Thyroid gland (tissue), 4 donors: ENCODE results near the gene ZNF778.

Experiments used
- POLR2A ChIP-seq, 2 donors: fragments of 450-650 bp; IDR thresholded peaks; one replicate each; pipeline ENCODE4 v1.6.1; 2017; ENCODE audit warnings: antibody characterized with exemption in 2 of 2, mild to moderate bottlenecking in 2 of 2, moderate library complexity in 1 of 2
- TF ChIP-seq, protein P1 (sequence below), 6 experiments: fragments of 200-600 bp in 3 of 6; fragments of 450-650 bp in 3 of 6; sonication (generic) in 3 of 6; IDR thresholded peaks; one replicate each; pipeline ENCODE4 v1.5.1; 2016 to 2019; ENCODE audit warnings: antibody characterized with exemption in 6 of 6, mild to moderate bottlenecking in 2 of 6, inconsistent platforms in 1 of 6, moderate library complexity in 1 of 6

GRCh38 chr16:89174877-89175276 is 42.6 kb upstream of the ZNF778 start:
- TF ChIP-seq, protein P1, sequence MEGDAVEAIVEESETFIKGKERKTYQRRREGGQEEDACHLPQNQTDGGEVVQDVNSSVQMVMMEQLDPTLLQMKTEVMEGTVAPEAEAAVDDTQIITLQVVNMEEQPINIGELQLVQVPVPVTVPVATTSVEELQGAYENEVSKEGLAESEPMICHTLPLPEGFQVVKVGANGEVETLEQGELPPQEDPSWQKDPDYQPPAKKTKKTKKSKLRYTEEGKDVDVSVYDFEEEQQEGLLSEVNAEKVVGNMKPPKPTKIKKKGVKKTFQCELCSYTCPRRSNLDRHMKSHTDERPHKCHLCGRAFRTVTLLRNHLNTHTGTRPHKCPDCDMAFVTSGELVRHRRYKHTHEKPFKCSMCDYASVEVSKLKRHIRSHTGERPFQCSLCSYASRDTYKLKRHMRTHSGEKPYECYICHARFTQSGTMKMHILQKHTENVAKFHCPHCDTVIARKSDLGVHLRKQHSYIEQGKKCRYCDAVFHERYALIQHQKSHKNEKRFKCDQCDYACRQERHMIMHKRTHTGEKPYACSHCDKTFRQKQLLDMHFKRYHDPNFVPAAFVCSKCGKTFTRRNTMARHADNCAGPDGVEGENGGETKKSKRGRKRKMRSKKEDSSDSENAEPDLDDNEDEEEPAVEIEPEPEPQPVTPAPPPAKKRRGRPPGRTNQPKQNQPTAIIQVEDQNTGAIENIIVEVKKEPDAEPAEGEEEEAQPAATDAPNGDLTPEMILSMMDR (IDR thresholded peaks at IDR 0.05) = no peak
- no peak for TF ChIP-seq POLR2A (IDR thresholded peaks at IDR 0.05)
